ENCODE measurements around the gene ZNF202. TPM values are rescaled to one million over a fixed set of nuclear protein-coding genes. Genes with fewer than 3 reads are reported as not detected.

Gene ZNF202
- polyA plus RNA-seq, 1 experiment = 10.0 TPM

- Histone ChIP-seq H3K9me3 (ENCODE audit: control insufficient read depth, insufficient read depth, low read length) (no peaks in the 10 kb centered on the region), H3K4me3 (ENCODE audit: low read depth, low read length) (no peak overlapping the region), H3K27me3 (ENCODE audit: control insufficient read depth, insufficient read depth, low read length) (no peaks in the 10 kb centered on the region), H3K27ac (ENCODE audit: low read depth, low read length) (no peak overlapping the region)
- DNase-seq (ENCODE audit: low read depth, low spot score) = no peak
- CTCF ChIA-PET = no interaction called here
- TF ChIP-seq CTCF (IDR thresholded peaks at IDR 0.05; ENCODE audit: low read depth, low read length) = no peak
- POLR2A ChIA-PET = no interaction called here
Observed at GRCh38 chr11:123775289-123775688, 33.8 kb upstream of the ZNF202 start.

GRCh38 chr11:123773959-123774358, 32.5 kb upstream of the ZNF202 start:
- no peaks in the 10 kb centered on the region for H3K9me3 ChIP-seq (ENCODE audit: control insufficient read depth, insufficient read depth, low read length)
- H3K27ac ChIP-seq (ENCODE audit: low read depth, low read length) = no peak overlapping the region
- ChIA-PET POLR2A (no interaction called here), CTCF (no interaction called here)
- H3K4me3 ChIP-seq (ENCODE audit: low read depth, low read length) = no peak overlapping the region
- DNase-seq (ENCODE audit: low read depth, low spot score) = no peak
- TF ChIP-seq CTCF (IDR thresholded peaks at IDR 0.05; ENCODE audit: low read depth, low read length) = no peak
- no peaks in the 10 kb centered on the region for H3K27me3 ChIP-seq (ENCODE audit: control insufficient read depth, insufficient read depth, low read length)

- H3K27me3 ChIP-seq (ENCODE audit: control insufficient read depth, insufficient read depth, low read length) = no peaks in the 10 kb centered on the region
- no peak for DNase-seq (ENCODE audit: low read depth, low spot score)
- H3K9me3 ChIP-seq (ENCODE audit: control insufficient read depth, insufficient read depth, low read length) = no peaks in the 10 kb centered on the region
- no peak overlapping the region for H3K27ac ChIP-seq (ENCODE audit: low read depth, low read length)
- no peak overlapping the region for H3K4me3 ChIP-seq (ENCODE audit: low read depth, low read length)
- POLR2A ChIA-PET = no interaction called here
- TF ChIP-seq CTCF (IDR thresholded peaks at IDR 0.05; ENCODE audit: low read depth, low read length) = no peak
- CTCF ChIA-PET = no interaction called here
Observed at GRCh38 chr11:123773026-123773425, 31.6 kb upstream of the ZNF202 start.

GRCh38 chr11:123771664-123772063, 30.2 kb upstream of the ZNF202 start:
- H3K27me3 ChIP-seq (ENCODE audit: control insufficient read depth, insufficient read depth, low read length) = no peaks in the 10 kb centered on the region
- H3K9me3 ChIP-seq (ENCODE audit: control insufficient read depth, insufficient read depth, low read length) = no peaks in the 10 kb centered on the region
- POLR2A ChIA-PET = no interaction called here
- CTCF ChIA-PET = no interaction called here
- H3K27ac ChIP-seq (ENCODE audit: low read depth, low read length) = no peak overlapping the region
- no peak overlapping the region for H3K4me3 ChIP-seq (ENCODE audit: low read depth, low read length)
- no peak for TF ChIP-seq CTCF (IDR thresholded peaks at IDR 0.05; ENCODE audit: low read depth, low read length)
- no peak for DNase-seq (ENCODE audit: low read depth, low spot score)

- H3K9me3 ChIP-seq (ENCODE audit: control insufficient read depth, insufficient read depth, low read length) = no peaks in the 10 kb centered on the region
- H3K27ac ChIP-seq (ENCODE audit: low read depth, low read length) = no peak overlapping the region
- ChIA-PET CTCF (no interaction called here), POLR2A (no interaction called here)
- no peak for TF ChIP-seq CTCF (IDR thresholded peaks at IDR 0.05; ENCODE audit: low read depth, low read length)
- no peaks in the 10 kb centered on the region for H3K27me3 ChIP-seq (ENCODE audit: control insufficient read depth, insufficient read depth, low read length)
- DNase-seq (ENCODE audit: low read depth, low spot score) = no peak
- no peak overlapping the region for H3K4me3 ChIP-seq (ENCODE audit: low read depth, low read length)
Observed at GRCh38 chr11:123770712-123771111, 29.3 kb upstream of the ZNF202 start.
